Measurements from ENCODE around the gene CCT4.

Gene CCT4, protein sequence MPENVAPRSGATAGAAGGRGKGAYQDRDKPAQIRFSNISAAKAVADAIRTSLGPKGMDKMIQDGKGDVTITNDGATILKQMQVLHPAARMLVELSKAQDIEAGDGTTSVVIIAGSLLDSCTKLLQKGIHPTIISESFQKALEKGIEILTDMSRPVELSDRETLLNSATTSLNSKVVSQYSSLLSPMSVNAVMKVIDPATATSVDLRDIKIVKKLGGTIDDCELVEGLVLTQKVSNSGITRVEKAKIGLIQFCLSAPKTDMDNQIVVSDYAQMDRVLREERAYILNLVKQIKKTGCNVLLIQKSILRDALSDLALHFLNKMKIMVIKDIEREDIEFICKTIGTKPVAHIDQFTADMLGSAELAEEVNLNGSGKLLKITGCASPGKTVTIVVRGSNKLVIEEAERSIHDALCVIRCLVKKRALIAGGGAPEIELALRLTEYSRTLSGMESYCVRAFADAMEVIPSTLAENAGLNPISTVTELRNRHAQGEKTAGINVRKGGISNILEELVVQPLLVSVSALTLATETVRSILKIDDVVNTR

DNA sequence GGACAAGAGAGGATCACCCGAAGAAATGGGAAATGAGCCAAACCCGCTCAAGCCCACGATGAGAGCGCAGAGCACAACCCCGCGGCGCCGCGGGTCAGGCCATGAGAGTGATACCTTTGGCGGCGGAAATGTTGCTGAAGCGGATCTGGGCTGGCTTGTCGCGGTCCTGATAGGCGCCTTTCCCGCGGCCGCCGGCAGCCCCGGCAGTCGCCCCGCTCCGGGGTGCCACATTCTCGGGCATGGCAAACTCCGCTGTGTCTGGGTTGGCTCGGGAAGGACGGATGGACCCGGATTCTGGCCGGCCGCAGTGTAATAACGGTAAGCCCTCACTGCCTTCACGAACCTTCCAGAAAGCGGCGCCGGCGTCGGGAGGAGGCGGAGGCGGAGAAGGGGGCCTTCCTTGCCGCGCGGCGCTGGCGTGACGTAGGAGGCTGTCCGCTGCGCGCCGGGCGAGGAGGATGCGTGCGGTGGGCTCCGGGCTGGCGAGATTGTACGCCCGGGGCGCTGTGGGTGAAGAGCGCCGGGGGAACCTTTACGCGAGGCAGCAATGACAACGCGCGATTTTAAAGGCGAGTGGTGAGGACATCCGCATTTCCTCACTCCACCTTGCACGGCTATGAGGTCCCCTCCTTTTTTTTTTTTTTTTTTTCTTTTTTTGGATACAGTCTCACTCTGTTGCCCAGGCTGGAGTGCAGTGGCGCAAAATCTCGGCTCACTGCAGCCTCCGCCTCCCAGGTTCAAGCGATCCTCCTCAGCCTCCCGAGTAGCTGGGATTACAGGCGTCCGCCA is at the start of gene CCT4:
CCT4 (minus strand) TSS at position 390 of the 789 bp plus-strand sequence; CDS start at position 241, 149 bp downstream.
- ChIA-PET CTCF (no interaction called here), POLR2A (no interaction called here)
- TF ChIP-seq TARDBP (IDR thresholded peaks at IDR 0.05) (peak; percentile 81; the same call in 1 of the 2 replicates), HDGF (IDR thresholded peaks at IDR 0.05; ENCODE audit: borderline replicate concordance) (no peak), ZNF384 (IDR thresholded peaks at IDR 0.05) (peak; percentile 97), ELF4 (IDR thresholded peaks at IDR 0.05) (peak; percentile 76), L3MBTL2 (conservative IDR thresholded peaks at IDR 0.05) (no peak; the same call in 1 of the 2 replicates)
- DNase-seq (ENCODE audit: extremely low spot score): peak; percentile 84

DNA sequence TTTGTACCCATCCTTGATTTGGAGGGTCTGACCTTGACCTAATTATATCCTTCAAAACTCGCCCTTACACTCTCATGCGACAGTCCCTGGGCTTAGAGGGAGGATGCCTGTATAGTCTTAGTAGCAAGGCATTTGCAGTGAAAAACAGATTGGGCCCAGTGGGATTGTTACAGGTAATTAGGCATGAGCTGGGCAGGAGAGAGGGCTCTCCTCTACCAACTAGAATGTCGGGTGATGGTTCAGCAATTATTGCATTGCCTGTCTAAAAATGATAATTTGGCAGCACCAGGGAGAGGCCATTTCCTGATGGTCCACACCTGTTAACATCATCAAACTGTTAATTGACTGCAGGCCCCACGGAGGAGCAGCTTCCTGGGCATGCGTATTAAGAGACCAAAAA is 49.4 kb upstream of the CCT4 start:
- TF ChIP-seq TARDBP (IDR thresholded peaks at IDR 0.05): no peak
- TF ChIP-seq ARNT (IDR thresholded peaks at IDR 0.05): no peak
- no peak for TF ChIP-seq FOXM1 (IDR thresholded peaks at IDR 0.05; ENCODE audit: borderline replicate concordance)
- no peak for TF ChIP-seq HDGF (IDR thresholded peaks at IDR 0.05; ENCODE audit: borderline replicate concordance)
- TF ChIP-seq ZNF384 (IDR thresholded peaks at IDR 0.05): no peak
- no peak for TF ChIP-seq FOXK2 (IDR thresholded peaks at IDR 0.05)
- no peak for TF ChIP-seq L3MBTL2 (conservative IDR thresholded peaks at IDR 0.05)
- no peak for TF ChIP-seq CTBP1 (IDR thresholded peaks at IDR 0.05; ENCODE audit: borderline replicate concordance)
- no peak for TF ChIP-seq SP1 (IDR thresholded peaks at IDR 0.05)
- no peak for TF ChIP-seq LEF1 (IDR thresholded peaks at IDR 0.05; ENCODE audit: borderline replicate concordance)
- no peak for TF ChIP-seq NFRKB (IDR thresholded peaks at IDR 0.05)
- TF ChIP-seq FOXA1 (IDR thresholded peaks at IDR 0.05): no peak
- no peak for TF ChIP-seq SUZ12 (IDR thresholded peaks at IDR 0.05)

DNA sequence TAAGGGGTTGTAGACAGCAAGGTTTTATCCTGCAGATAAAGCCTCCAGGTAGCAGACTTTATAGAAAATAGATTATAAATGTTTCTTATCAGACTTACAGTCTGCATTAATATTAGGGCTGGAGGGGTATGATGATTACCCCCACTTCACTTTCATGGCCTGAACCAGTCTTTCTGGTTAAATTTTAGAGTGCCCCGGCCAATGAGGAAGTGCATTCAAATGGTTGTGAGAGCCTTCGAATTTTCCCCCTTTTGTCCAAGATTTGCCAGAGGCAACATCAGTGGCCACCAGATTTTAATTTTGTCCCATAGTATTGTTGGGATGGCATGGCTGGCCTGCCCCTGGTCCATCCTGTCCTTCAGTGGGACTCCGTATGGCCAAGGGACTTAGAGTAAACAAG is 48.6 kb upstream of the CCT4 start:
- no peak for DNase-seq (ENCODE audit: extremely low spot score)
- ChIA-PET CTCF (no interaction called here), POLR2A (interaction anchor here (0.9 kb wide), 1 partner anchor 13 kb away, joined by 3 read pairs; no protein-coding TSS in a partner anchor)
- no peak for TF ChIP-seq TARDBP (IDR thresholded peaks at IDR 0.05)
- no peak for TF ChIP-seq ELF4 (IDR thresholded peaks at IDR 0.05)
- no peak for TF ChIP-seq SUZ12 (IDR thresholded peaks at IDR 0.05)
- no peak for TF ChIP-seq FOXA1 (IDR thresholded peaks at IDR 0.05)
- no peak for TF ChIP-seq SP1 (IDR thresholded peaks at IDR 0.05)

More for the DNA sequence above, 49.4 kb upstream of the CCT4 start:
- DNase-seq (ENCODE audit: extremely low spot score): no peak
- POLR2A ChIA-PET: interaction anchor here (0.6 kb wide), 1 partner anchor 184 kb away, joined by 4 read pairs; no protein-coding TSS in a partner anchor
- CTCF ChIA-PET: no interaction called here

DNA sequence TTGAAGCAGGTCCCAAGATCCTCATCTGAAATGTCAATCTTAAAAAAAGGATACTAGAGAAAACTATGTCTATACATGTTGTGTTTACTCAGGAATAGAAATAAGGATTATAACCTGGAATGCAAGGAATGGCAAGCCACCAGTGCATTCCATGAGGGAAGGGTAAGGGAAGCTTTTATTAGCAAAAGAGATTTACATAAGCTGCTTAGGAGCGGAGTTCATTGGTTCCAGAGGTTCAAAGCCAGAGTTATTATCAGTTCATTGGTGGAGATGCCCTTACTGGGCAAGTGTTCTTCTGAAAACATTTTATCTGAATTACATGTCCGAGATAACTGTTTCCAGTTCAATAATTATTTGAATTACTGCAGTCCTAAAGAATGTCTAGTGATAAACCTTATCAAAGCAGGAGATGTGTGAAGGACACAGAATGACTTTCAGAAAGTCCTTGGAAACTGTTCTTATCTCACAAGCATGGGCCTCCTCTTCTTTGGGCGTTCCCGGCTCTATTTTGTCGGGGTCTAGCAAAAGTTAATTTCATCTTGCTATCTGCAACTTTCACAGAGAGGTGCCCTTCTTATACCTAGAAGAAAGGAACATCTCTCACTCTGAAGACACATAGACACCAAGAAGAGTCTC is 40.5 kb upstream of the CCT4 start:
- DNase-seq (ENCODE audit: extremely low spot score): no peak
- CTCF ChIA-PET: no interaction called here
- POLR2A ChIA-PET: no interaction called here
- TF ChIP-seq CTBP1 (IDR thresholded peaks at IDR 0.05; ENCODE audit: borderline replicate concordance): no peak
- TF ChIP-seq FOXM1 (IDR thresholded peaks at IDR 0.05; ENCODE audit: borderline replicate concordance): no peak

DNA sequence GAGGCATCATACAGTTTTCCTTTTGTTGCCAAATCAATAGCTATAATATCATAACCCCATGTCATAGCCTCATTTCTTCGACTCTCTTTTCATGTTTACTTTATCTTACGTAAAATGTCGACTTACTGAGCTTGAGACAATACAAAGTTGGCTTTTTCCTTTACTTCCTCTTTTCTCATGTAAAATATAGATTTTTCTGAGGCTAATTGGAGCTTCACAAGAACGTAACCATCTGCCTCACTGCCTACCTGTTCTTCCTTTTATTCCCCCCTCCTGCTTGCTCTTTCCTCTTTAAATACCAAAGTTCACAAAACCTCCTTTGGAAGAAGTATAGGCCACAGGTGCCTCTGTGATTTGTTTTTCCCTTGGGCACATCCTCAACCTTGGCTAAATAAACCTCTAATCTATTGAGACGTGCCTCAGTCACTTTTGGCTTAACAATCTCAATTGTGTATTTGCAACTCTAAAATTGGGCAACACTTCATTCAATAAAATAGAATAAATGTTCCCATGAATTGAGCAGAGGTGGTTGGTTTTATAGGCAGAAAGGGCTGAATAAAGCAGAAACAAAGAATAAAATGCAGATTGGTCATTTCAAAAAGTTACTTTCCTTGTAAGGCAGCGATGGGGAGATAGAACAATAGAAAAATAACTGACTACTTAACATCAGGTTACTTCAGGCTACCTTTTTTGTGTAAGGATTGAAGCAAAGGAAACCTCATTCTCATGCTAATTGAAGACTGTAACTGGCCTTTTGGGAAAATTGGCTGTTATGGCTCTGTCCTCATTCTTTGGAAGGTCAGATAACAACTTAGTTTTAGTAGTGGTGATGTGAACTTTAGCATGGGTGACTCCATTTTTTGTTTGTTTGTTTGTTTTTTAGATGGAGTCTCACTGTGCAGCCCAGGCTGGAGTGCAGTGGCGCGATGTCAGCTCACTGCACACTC is 38.3 kb upstream of the CCT4 start:
- ChIA-PET CTCF (interaction anchor here (0.7 kb wide), 1 partner anchor 284 kb away, joined by 3 read pairs; no protein-coding TSS in a partner anchor), POLR2A (no interaction called here)
- TF ChIP-seq, protein P1, sequence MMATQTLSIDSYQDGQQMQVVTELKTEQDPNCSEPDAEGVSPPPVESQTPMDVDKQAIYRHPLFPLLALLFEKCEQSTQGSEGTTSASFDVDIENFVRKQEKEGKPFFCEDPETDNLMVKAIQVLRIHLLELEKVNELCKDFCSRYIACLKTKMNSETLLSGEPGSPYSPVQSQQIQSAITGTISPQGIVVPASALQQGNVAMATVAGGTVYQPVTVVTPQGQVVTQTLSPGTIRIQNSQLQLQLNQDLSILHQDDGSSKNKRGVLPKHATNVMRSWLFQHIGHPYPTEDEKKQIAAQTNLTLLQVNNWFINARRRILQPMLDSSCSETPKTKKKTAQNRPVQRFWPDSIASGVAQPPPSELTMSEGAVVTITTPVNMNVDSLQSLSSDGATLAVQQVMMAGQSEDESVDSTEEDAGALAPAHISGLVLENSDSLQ (IDR thresholded peaks at IDR 0.05): no peak
- TF ChIP-seq SUZ12 (IDR thresholded peaks at IDR 0.05) (no peak), BHLHE40 (IDR thresholded peaks at IDR 0.05; ENCODE audit: borderline replicate concordance) (no peak), TARDBP (IDR thresholded peaks at IDR 0.05) (no peak), ZNF384 (IDR thresholded peaks at IDR 0.05) (no peak), L3MBTL2 (conservative IDR thresholded peaks at IDR 0.05) (no peak), LEF1 (IDR thresholded peaks at IDR 0.05; ENCODE audit: borderline replicate concordance) (no peak), CTBP1 (IDR thresholded peaks at IDR 0.05; ENCODE audit: borderline replicate concordance) (no peak), FOXA1 (IDR thresholded peaks at IDR 0.05) (no peak), HDGF (IDR thresholded peaks at IDR 0.05; ENCODE audit: borderline replicate concordance) (no peak), FOXK2 (IDR thresholded peaks at IDR 0.05) (no peak), SP1 (IDR thresholded peaks at IDR 0.05) (no peak), ELF4 (IDR thresholded peaks at IDR 0.05) (no peak), ARNT (IDR thresholded peaks at IDR 0.05) (no peak), FOXM1 (IDR thresholded peaks at IDR 0.05; ENCODE audit: borderline replicate concordance) (no peak), NFRKB (IDR thresholded peaks at IDR 0.05) (no peak)
- no peak for DNase-seq (ENCODE audit: extremely low spot score)
